HepG2 (cell line): Measurements from ENCODE around the gene SNF8. TPM values are rescaled to one million over a fixed set of nuclear protein-coding genes. Genes with fewer than 3 reads are reported as not detected.

ENCODE experiments used
- BRF2 ChIP-seq: sonication (generic); formaldehyde crosslinking; IDR thresholded peaks from 2 replicates; pipeline ENCODE4 v1.8.1; 2022; ENCODE audit warnings: mild to moderate bottlenecking, missing genetic modification reagents
- CREB1 ChIP-seq, 2 experiments: fragments of 450-650 bp in 1 of 2; IDR thresholded peaks; 2 replicates each; pipeline ENCODE4 v1.6.1; 2016 to 2017; ENCODE audit warnings: control low read depth in 1 of 2, mild to moderate bottlenecking in 1 of 2, missing compliant biosample characterization in 1 of 2, missing genetic modification characterization in 1 of 2
- ELF1 ChIP-seq: sonication (generic); formaldehyde crosslinking; IDR thresholded peaks from 2 replicates; pipeline ENCODE4 v1.4.0; 2020; ENCODE audit warnings: missing genetic modification reagents
- ELF4 ChIP-seq: sonication (generic); formaldehyde crosslinking; IDR thresholded peaks from 2 replicates; pipeline ENCODE4 v1.5.0; 2020; ENCODE audit warnings: missing genetic modification reagents, mild to moderate bottlenecking, moderate library complexity, borderline replicate concordance
- GPN1 ChIP-seq: sonication (generic); formaldehyde crosslinking; IDR thresholded peaks from 2 replicates; pipeline ENCODE4 v1.5.1; 2020; ENCODE audit warnings: missing genetic modification reagents, borderline replicate concordance
- HOXA7 ChIP-seq: sonication (generic); formaldehyde crosslinking; IDR thresholded peaks from 2 replicates; pipeline ENCODE4 v1.8.1; 2022; ENCODE audit warnings: mild to moderate bottlenecking, missing genetic modification reagents, moderate library complexity
- MXD4 ChIP-seq: IDR thresholded peaks from 2 replicates; pipeline ENCODE4 v1.6.1; 2016; ENCODE audit warnings: mild to moderate bottlenecking, missing biosample characterization, missing genetic modification reagents
- NAIF1 ChIP-seq: sonication (generic); formaldehyde crosslinking; IDR thresholded peaks from 2 replicates; pipeline ENCODE4 v1.5.0; 2020; ENCODE audit warnings: mild to moderate bottlenecking, missing genetic modification reagents, borderline replicate concordance
- SUZ12 ChIP-seq: fragments of 150-350 bp; IDR thresholded peaks from 2 replicates; pipeline ENCODE4 v1.6.1; 2014; ENCODE audit warnings: low read depth, low read length
- THRA ChIP-seq: sonication (generic); formaldehyde crosslinking; IDR thresholded peaks from 2 replicates; pipeline ENCODE4 v1.4.0; 2020; ENCODE audit warnings: missing genetic modification reagents, borderline replicate concordance
- ZC3H13 ChIP-seq: sonication (generic); formaldehyde crosslinking; IDR thresholded peaks from 2 replicates; pipeline ENCODE4 v1.8.1; 2023; ENCODE audit warnings: mild to moderate bottlenecking, missing genetic modification reagents, moderate library complexity
- ZNF136 ChIP-seq: sonication (generic); formaldehyde crosslinking; IDR thresholded peaks from 2 replicates; pipeline ENCODE4 v1.8.1; 2022; ENCODE audit warnings: low read depth, mild to moderate bottlenecking, moderate library complexity, missing genetic modification reagents
- ZNF263 ChIP-seq: sonication (generic); formaldehyde crosslinking; IDR thresholded peaks from 2 replicates; pipeline ENCODE4 v1.4.0; 2020; ENCODE audit warnings: missing genetic modification reagents
- ZNF281 ChIP-seq: sonication (generic); formaldehyde crosslinking; IDR thresholded peaks from 2 replicates; pipeline ENCODE4 v1.4.0; 2020; ENCODE audit warnings: missing genetic modification reagents, borderline replicate concordance
- ZNF414 ChIP-seq: sonication (generic); formaldehyde crosslinking; IDR thresholded peaks from 2 replicates; pipeline ENCODE4 v1.5.0; 2020; ENCODE audit warnings: missing genetic modification reagents
- ZNF619 ChIP-seq: sonication (generic); formaldehyde crosslinking; IDR thresholded peaks from 2 replicates; pipeline ENCODE4 v1.4.0; 2020; ENCODE audit warnings: mild to moderate bottlenecking, missing genetic modification reagents
- ZNF720 ChIP-seq: sonication (generic); formaldehyde crosslinking; IDR thresholded peaks from 2 replicates; pipeline ENCODE4 v1.4.0; 2020; ENCODE audit warnings: missing genetic modification reagents
- ZNF800 ChIP-seq: sonication (generic); formaldehyde crosslinking; IDR thresholded peaks from 2 replicates; pipeline ENCODE4 v1.4.0; 2020; ENCODE audit warnings: missing genetic modification reagents
- ZNF850 ChIP-seq: sonication (generic); formaldehyde crosslinking; conservative IDR thresholded peaks from 2 replicates; pipeline ENCODE4 v1.9.0; 2021; ENCODE audit warnings: mild to moderate bottlenecking, missing genetic modification reagents
- polyA plus RNA-seq, 8 experiments: library from polyadenylated mRNA; depleted of rRNA in 3 of 8; stranded (reverse) in 7 of 8; unstranded in 1 of 8; fragments of >200 nt; fragmentation: Illumina TruSeq in 4 of 8; extraction: Trizol in 4 of 8; gene quantifications; 2 replicates each; pipeline versions ENCODE4 v1.2.1 to v1.2.3, GENCODE V29; 2011 to 2016; ENCODE audit warnings: low read depth in 4 of 8, missing spikeins in 1 of 8, mixed read lengths in 1 of 8; ENCODE audit not compliant: insufficient read depth in 1 of 8
- total RNA-seq, 5 experiments: library from RNA; depleted of rRNA; stranded (reverse); fragments of >200 nt; fragmentation: Illumina TruSeq; extraction: Trizol; gene quantifications; 2 replicates each; pipeline ENCODE4 v1.2.3, GENCODE V29; 2016; ENCODE audit warnings: low read depth in 1 of 5

Gene SNF8
- total and polyA plus RNA-seq, 2 of the 13 experiments (the other 11 are each of a cell fraction or from before 2014, with no cell fraction given): 114 to 153 TPM

- peak; percentile 95 for TF ChIP-seq BRF2 (CRISPR knock-in tag)
- TF ChIP-seq NAIF1: no peak; the same call in 1 of the 2 replicates
- TF ChIP-seq ELF4 (CRISPR knock-in tag): peak; percentile 91
- no peak for TF ChIP-seq SUZ12
- peak; percentile 88 for TF ChIP-seq ZC3H13 (CRISPR knock-in tag)
- TF ChIP-seq CREB1 (IDR thresholded peaks at IDR 0.05): peak; percentile 95
- peak; percentile 98 for TF ChIP-seq CREB1 (CRISPR knock-in tag; IDR thresholded peaks at IDR 0.05)
- peak; percentile 74 for TF ChIP-seq THRA (CRISPR knock-in tag)
- TF ChIP-seq ELF1: peak; percentile 97
- peak; percentile 24; the same call in 1 of the 2 replicates for TF ChIP-seq ZNF800
- TF ChIP-seq ZNF281 (CRISPR knock-in tag): peak; percentile 56; the same call in 1 of the 2 replicates
- TF ChIP-seq GPN1: no peak; the same call in 1 of the 2 replicates
- TF ChIP-seq ZNF136: no peak; the same call in 1 of the 2 replicates
- TF ChIP-seq ZNF720 (CRISPR knock-in tag): peak; percentile 85
- peak; percentile 71 for TF ChIP-seq ZNF263
- no peak for TF ChIP-seq HOXA7
- peak; percentile 90; the same call in 1 of the 2 replicates for TF ChIP-seq ZNF619
- peak; percentile 75; the same call in 1 of the 2 replicates for TF ChIP-seq ZNF850
- peak; percentile 97 for TF ChIP-seq MXD4 (CRISPR knock-in tag)
- peak; percentile 71; the same call in 1 of the 2 replicates for TF ChIP-seq ZNF414
These were observed at the start of gene SNF8 (continued) for GRCh38 chr17:48944515-48945260.
